GM19099 (cell line): Measurements from ENCODE around the gene VWA3A.

ENCODE experiments used
- POLR2A ChIP-seq: IDR thresholded peaks from 3 replicates; pipeline ENCODE4 v1.6.1; 2011; ENCODE audit warnings: low read depth; ENCODE audit not compliant: insufficient read length; ENCODE audit errors: extremely low read depth

The VWA3A gene

DNA sequence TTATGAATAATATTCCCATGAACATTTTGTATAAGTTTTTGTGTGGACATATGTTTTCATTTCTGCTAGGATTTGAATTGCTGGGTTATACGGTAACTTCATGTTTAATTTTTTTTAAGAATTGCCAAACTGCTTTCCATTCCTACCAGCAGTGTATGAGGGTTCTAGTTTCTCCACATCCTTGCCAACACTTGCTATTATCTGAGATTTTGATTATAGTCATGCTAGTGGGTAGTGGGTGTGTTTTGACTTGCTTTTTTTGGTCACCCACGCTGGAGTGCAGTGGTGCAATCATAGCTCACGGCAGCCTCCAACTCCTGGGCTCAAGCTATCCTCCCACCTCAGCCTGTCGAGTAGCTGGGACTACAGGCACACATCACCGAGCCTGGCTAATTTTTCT, 110.8 kb downstream of the VWA3A start:
- TF ChIP-seq POLR2A: no peak

DNA sequence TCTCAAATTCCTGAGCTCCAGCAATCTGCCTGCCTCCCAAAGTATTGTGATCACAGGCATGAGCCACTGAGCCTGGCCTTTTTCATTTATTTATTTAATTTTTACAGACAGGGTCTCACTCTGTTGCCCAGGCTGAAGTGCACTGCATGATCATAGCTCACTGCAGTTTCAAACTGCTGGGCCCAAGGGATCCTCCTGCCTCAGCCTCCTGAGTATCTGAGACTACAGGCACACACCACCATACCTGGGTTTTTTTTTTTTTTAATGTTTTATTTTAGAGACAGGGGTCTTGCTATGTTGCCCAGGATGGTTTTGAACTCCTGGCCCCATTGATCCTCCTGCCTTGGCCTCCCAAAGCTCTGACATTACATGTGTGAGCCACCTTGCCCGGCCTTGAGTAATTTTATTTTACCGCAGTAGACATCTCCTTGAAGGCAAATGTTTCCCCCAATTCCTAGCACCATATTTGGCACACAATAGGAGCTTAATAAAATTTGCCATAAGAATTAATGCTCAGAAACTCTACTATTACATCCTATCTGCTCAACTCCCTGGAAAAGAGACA, 111.8 kb downstream of the VWA3A start:
- no peak for TF ChIP-seq POLR2A

DNA sequence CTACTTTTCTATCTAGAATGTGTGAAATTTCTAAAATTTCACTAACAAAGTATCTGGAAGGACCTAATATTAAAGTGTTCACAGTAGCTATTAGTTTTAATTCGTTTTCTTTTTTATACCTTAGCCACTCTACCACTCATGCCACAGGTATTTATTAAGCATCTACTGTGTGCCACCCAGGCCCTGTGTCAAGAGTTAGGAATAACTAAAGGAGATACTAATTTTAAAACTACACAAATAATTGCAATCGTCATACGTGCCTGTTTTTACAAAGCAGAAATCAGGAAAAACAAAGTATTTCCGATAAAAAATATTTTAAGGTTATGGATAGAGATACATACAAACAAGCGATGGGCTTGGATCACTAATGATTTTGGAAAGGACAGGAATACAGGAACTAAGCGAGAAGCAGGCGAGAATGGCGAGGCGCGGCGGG, 113.3 kb downstream of the VWA3A start:
- TF ChIP-seq POLR2A: no peak

DNA sequence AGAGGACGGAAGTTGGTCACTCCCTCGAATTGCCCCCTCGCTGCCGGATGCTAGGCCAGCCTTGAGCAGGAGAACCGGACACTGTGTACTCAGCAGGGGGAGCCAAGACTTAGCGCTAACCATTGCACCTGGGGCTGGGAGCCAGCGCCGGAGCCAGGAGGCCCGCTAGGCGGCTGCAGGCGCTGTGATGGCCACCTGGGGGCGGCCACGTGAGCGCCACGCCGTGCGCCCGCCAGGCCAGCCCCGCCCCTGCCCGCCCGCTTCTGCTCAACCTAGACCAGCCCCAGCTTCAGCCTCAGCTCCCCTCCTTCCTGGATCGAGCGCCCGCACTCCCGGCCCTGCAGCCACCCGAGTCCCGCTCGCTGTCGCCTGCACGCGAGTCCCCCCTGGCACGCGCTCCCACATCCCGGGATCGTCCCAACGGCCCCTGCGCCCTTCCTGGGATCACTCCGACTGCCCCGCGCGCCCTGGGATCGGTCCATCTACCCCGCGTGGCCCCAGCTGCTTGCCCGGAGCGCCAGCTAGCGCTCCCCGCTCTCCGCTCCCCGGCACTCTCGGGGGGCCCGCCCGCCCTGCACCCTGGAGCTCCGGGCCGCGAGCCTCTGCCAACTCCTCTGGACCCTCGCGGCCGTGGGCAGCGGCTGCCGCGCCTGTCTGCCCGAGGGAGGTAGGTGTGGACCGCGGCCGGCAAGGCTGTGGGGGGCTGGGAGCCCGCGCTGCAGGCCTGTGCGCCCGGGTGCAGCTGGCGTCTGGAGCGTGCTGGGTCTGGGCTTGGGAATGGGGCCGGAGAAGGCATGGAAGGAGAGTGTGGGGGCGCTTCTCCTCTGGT, 113.9 kb downstream of the VWA3A start, which contains the start of gene EEF2K:
Gene EEF2K (plus strand): TSS at position 266 of the 829 bp plus-strand sequence. CDS start 19,452 bp downstream, outside the sequence.
- peak; percentile 75 for TF ChIP-seq POLR2A
